RWPE2 (cell line): ENCODE data around the gene OR6B1.
A peak's percentile ranks its signal among the peaks of the same experiment; 100 is the strongest.

ENCODE experiments used
- ATAC-seq: fragments of 200-7000 bp; cut with Tn5 transposase; 3 replicates; pipeline ENCODE4 v1.9.1; 2021; ENCODE audit warnings: low read depth
- DNase-seq: peaks from one replicate; pipeline ENCODE4 v3.0.0-alpha.2; 2020; ENCODE audit warnings: low spot score
- H3K27ac ChIP-seq: fragments of 450-650 bp; 2 replicates; pipeline ENCODE4 v1.5.1; 2017; ENCODE audit warnings: mild to moderate bottlenecking; ENCODE audit not compliant: poor library complexity, severe bottlenecking
- H3K27me3 ChIP-seq: fragments of 250-450 bp; sonication (Bioruptor Pico); 2 replicates; pipeline ENCODE4 v1.5.1; 2021; ENCODE audit warnings: mild to moderate bottlenecking, moderate library complexity; ENCODE audit not compliant: insufficient read depth, poor library complexity, severe bottlenecking
- H3K36me3 ChIP-seq: fragments of 250-450 bp; sonication (Bioruptor Pico); 2 replicates; pipeline ENCODE4 v1.5.1; 2020; ENCODE audit warnings: low read depth, mild to moderate bottlenecking, moderate library complexity
- H3K4me1 ChIP-seq: fragments of 250-450 bp; sonication (Bioruptor Pico); 2 replicates; pipeline ENCODE4 v1.5.1; 2021; ENCODE audit warnings: mild to moderate bottlenecking, moderate library complexity; ENCODE audit not compliant: insufficient read depth, poor library complexity, severe bottlenecking
- H3K4me3 ChIP-seq: fragments of 250-450 bp; sonication (Bioruptor Pico); 2 replicates; pipeline ENCODE4 v1.5.1; 2021; ENCODE audit warnings: mild to moderate bottlenecking, moderate library complexity; ENCODE audit not compliant: severe bottlenecking
- H3K9me3 ChIP-seq: fragments of 250-450 bp; sonication (Bioruptor Pico); 2 replicates; pipeline ENCODE4 v1.5.1; 2021; ENCODE audit warnings: mild to moderate bottlenecking, moderate library complexity; ENCODE audit not compliant: severe bottlenecking
- TF ChIP-seq, protein P1 (sequence below): fragments of 450-650 bp; IDR thresholded peaks from one replicate; pipeline ENCODE4 v1.5.1; 2017; ENCODE audit warnings: mild to moderate bottlenecking, moderate library complexity; ENCODE audit not compliant: poor library complexity, severe bottlenecking

Gene OR6B1

DNA sequence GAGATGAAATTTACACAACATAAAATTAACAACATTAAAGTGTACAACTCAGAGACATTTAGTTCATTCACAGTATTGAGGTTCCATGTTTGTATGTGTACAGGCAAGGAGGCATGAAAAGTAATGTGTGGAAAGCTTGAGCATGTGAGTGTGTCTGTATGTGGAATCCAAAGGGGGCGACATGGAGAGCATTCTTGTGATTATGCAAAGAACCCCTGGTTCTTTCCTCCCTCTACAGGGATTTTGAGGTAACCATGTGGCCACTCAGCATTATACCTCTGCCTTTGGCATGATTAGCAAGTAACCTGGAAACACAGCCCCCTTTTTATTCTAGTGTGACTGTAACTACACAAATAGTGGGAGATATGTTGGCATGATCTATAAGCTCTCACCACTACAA, 24.5 kb upstream of the OR6B1 start:
- DNase-seq, result no peak
- TF ChIP-seq, protein P1, sequence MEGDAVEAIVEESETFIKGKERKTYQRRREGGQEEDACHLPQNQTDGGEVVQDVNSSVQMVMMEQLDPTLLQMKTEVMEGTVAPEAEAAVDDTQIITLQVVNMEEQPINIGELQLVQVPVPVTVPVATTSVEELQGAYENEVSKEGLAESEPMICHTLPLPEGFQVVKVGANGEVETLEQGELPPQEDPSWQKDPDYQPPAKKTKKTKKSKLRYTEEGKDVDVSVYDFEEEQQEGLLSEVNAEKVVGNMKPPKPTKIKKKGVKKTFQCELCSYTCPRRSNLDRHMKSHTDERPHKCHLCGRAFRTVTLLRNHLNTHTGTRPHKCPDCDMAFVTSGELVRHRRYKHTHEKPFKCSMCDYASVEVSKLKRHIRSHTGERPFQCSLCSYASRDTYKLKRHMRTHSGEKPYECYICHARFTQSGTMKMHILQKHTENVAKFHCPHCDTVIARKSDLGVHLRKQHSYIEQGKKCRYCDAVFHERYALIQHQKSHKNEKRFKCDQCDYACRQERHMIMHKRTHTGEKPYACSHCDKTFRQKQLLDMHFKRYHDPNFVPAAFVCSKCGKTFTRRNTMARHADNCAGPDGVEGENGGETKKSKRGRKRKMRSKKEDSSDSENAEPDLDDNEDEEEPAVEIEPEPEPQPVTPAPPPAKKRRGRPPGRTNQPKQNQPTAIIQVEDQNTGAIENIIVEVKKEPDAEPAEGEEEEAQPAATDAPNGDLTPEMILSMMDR, result no peak

DNA sequence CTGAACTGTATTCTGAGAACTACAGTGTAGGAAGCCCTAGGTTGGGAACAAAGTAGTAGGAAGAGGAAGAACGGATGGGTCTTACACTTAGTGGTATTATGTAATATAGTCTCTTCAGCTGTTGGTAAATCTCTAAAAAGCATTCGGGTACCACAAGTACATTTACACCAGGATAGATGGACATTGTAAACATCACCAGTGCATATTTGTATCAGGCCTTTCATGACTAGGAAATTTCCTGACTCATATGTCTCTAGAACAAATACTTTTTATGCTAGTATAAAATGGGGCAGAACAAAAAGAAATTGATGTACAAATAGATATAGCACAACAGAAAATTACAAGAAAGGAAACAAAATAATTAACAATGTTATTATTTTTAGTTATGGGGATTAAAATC, 21.5 kb upstream of the OR6B1 start:
- Histone ChIP-seq H3K4me1 (peaks cover 17% of the 10 kb centered on the region), H3K27me3 (no peaks in the 10 kb centered on the region), H3K36me3 (no peaks in the 10 kb centered on the region), H3K27ac (peak overlapping the region; percentile 70), H3K9me3 (no peaks in the 10 kb centered on the region), H3K4me3 (no peak overlapping the region)
- TF ChIP-seq, protein P1, result no peak
- DNase-seq, result no peak
- no peak for ATAC-seq

More for the DNA sequence above, 24.5 kb upstream of the OR6B1 start:
- Histone ChIP-seq H3K27me3 (no peaks in the 10 kb centered on the region), H3K36me3 (no peaks in the 10 kb centered on the region), H3K4me3 (no peak overlapping the region), H3K9me3 (no peaks in the 10 kb centered on the region), H3K27ac (no peak overlapping the region), H3K4me1 (peaks cover 17% of the 10 kb centered on the region)
- no peak for ATAC-seq

DNA sequence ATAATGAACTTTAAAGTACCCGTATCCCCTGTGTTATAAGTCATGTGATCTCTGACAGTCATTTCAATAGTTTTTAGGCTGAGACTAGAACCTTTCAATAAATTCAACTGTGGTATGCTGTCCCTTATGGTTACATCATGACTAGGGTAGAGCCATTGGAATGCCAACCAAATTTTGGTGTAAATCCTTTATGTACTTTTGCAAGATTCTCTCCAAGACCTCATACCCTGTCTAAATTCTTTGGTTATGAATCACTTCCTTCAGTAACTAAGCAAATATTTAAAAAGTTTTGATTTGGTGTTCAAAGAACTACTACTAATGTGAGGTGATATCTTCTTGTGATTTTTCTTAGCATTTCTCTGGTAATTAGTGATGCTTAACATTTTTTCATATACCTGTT, 20.8 kb upstream of the OR6B1 start:
- H3K27me3 ChIP-seq, result no peaks in the 10 kb centered on the region
- ATAC-seq (peak; percentile 79), DNase-seq (no peak)
- TF ChIP-seq, protein P1, result no peak
- H3K4me1 ChIP-seq, result peaks cover 17% of the 10 kb centered on the region
- no peak overlapping the region for H3K4me3 ChIP-seq
- H3K36me3 ChIP-seq, result no peaks in the 10 kb centered on the region
- H3K27ac ChIP-seq, result peak overlapping the region; percentile 70
- H3K9me3 ChIP-seq, result no peaks in the 10 kb centered on the region

DNA sequence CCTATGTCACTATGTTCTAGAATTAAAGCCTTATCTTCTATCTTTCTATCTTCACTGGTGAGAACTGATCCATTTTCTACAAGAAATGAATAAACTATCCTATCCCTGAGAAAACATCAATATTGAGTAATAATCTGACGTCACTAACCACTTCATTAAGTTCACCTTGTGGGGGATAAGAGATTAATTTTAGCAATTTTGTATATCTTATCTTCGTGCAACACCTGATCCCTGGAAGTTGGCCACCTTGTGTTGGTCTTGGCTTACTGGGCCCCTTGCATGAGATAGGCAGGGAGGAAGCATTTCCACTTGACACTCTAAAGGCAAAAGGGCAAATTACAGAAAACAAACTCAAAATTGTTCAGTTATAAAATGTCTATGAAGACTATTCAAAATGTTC, 20.1 kb upstream of the OR6B1 start:
- ATAC-seq (no peak), DNase-seq (no peak)
- Histone ChIP-seq H3K27ac (peak overlapping the region; percentile 70), H3K4me1 (peaks cover 17% of the 10 kb centered on the region), H3K36me3 (no peaks in the 10 kb centered on the region), H3K4me3 (no peak overlapping the region), H3K27me3 (no peaks in the 10 kb centered on the region), H3K9me3 (no peaks in the 10 kb centered on the region)
- TF ChIP-seq, protein P1, result no peak

DNA sequence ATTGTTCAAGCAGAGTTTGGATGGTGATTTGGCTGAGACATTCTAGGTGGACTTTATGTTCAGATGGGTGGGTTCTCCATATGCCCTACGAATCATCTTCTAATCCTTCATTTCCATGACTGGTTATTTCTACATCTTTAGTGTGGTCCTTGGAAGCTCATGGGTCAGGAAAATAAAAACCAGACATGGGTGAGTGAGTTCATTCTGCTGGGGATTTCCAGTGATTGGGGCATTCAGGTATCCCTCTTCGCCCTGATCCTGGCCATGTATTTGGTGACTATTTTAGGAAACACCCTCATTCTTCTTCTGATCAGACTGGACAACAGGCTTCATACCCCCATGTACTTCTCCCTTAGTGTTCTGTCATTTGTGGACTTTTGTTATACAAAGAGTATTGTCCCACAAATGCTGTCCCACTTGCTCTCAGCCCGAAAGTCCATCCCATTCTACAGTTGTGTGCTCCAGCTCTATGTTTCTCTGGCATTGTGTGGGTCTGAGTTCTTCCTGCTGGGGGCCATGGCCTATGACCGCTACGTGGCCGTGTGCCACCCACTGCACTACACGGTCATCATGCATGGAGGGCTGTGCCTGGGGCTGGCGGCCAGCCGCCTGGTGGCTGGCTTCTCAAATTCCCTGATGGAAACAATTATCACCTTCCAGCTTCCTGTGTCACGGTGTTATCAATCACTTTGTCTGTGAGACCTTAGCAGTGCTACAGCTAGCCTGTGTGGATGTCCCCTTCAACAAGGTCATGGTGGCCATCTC, 19.2 kb upstream of the OR6B1 start:
- Histone ChIP-seq H3K4me1 (peaks cover 17% of the 10 kb centered on the region), H3K27ac (peak overlapping the region; percentile 70), H3K27me3 (no peaks in the 10 kb centered on the region), H3K36me3 (no peaks in the 10 kb centered on the region), H3K4me3 (no peak overlapping the region), H3K9me3 (no peaks in the 10 kb centered on the region)
- DNase-seq, result no peak
- ATAC-seq, result no peak
- TF ChIP-seq, protein P1, result no peak
